Activated naive CD8-positive, alpha-beta T cell treated with anti-CD3 and anti-CD28 coated beads, Interleukin-2, amount 50 U/mL, for 24 hours (primary cell): ENCODE data around the gene ST6GALNAC2.

ENCODE experiments used
- ATAC-seq: fragments of 150-1000 bp; cut with Tn5 transposase; one replicate; pipeline ENCODE4 v1.10.0; 2021
- DNase-seq: peaks from one replicate; pipeline ENCODE4 v3.0.0; 2021
- H3K27ac Mint-ChIP-seq: one replicate; pipeline ENCODE4 v1.8.0; 2021; ENCODE audit warnings: mild to moderate bottlenecking, mixed read lengths
- H3K27me3 Mint-ChIP-seq: one replicate; pipeline ENCODE4 v1.8.0; 2021; ENCODE audit warnings: mixed read lengths
- H3K36me3 Mint-ChIP-seq: one replicate; pipeline ENCODE4 v1.8.0; 2021; ENCODE audit warnings: low read depth, mixed read lengths
- H3K4me1 Mint-ChIP-seq: one replicate; pipeline ENCODE4 v1.8.0; 2021; ENCODE audit warnings: mixed read lengths
- H3K4me3 Mint-ChIP-seq: one replicate; pipeline ENCODE4 v1.8.0; 2021; ENCODE audit warnings: mild to moderate bottlenecking, moderate library complexity, mixed read lengths
- H3K9me3 Mint-ChIP-seq: one replicate; pipeline ENCODE4 v1.8.0; 2021; ENCODE audit warnings: mixed read lengths

The ST6GALNAC2 gene

GRCh38 chr17:76547642-76548202, 37.9 kb downstream of the ST6GALNAC2 start:
- Mint-ChIP-seq H3K4me3 (no peak overlapping the region), H3K9me3 (no peaks in the 10 kb centered on the region), H3K27me3 (peaks cover 5% of the 10 kb centered on the region), H3K27ac (no peak overlapping the region), H3K4me1 (peaks cover 9% of the 10 kb centered on the region), H3K36me3 (no peaks in the 10 kb centered on the region)
- no peak for DNase-seq
- ATAC-seq: no peak

GRCh38 chr17:76547183-76547641, 38.4 kb downstream of the ST6GALNAC2 start:
- Mint-ChIP-seq H3K4me1 (peaks cover 9% of the 10 kb centered on the region), H3K27ac (no peak overlapping the region), H3K36me3 (no peaks in the 10 kb centered on the region), H3K9me3 (no peaks in the 10 kb centered on the region), H3K27me3 (peaks cover 9% of the 10 kb centered on the region), H3K4me3 (no peak overlapping the region)
- DNase-seq: peak; percentile 64
- ATAC-seq: peak; percentile 86

GRCh38 chr17:76546556-76547182, 39.0 kb downstream of the ST6GALNAC2 start:
- H3K4me3 Mint-ChIP-seq: no peak overlapping the region
- no peaks in the 10 kb centered on the region for H3K9me3 Mint-ChIP-seq
- no peaks in the 10 kb centered on the region for H3K36me3 Mint-ChIP-seq
- H3K27ac Mint-ChIP-seq: no peak overlapping the region
- peaks cover 9% of the 10 kb centered on the region for H3K27me3 Mint-ChIP-seq
- no peak for ATAC-seq
- H3K4me1 Mint-ChIP-seq: peaks cover 9% of the 10 kb centered on the region
- DNase-seq: no peak

- ATAC-seq (no peak), DNase-seq (no peak)
- H3K9me3 Mint-ChIP-seq: no peaks in the 10 kb centered on the region
- H3K4me1 Mint-ChIP-seq: peaks cover 9% of the 10 kb centered on the region
- H3K27me3 Mint-ChIP-seq: peaks cover 10% of the 10 kb centered on the region
- no peak overlapping the region for H3K4me3 Mint-ChIP-seq
- no peak overlapping the region for H3K27ac Mint-ChIP-seq
- no peaks in the 10 kb centered on the region for H3K36me3 Mint-ChIP-seq
Observed at GRCh38 chr17:76545918-76546555, 39.6 kb downstream of the ST6GALNAC2 start.

GRCh38 chr17:76544546-76545365, 40.9 kb downstream of the ST6GALNAC2 start:
- Mint-ChIP-seq H3K4me3 (no peak overlapping the region), H3K36me3 (no peaks in the 10 kb centered on the region), H3K9me3 (no peaks in the 10 kb centered on the region), H3K4me1 (peaks cover 5% of the 10 kb centered on the region), H3K27me3 (peaks cover 10% of the 10 kb centered on the region), H3K27ac (no peak overlapping the region)
- ATAC-seq (no peak), DNase-seq (no peak)

- Mint-ChIP-seq H3K4me1 (peaks cover 5% of the 10 kb centered on the region), H3K9me3 (no peaks in the 10 kb centered on the region), H3K27ac (no peak overlapping the region), H3K4me3 (no peak overlapping the region), H3K36me3 (no peaks in the 10 kb centered on the region), H3K27me3 (peaks cover 17% of the 10 kb centered on the region)
- no peak for DNase-seq
- no peak for ATAC-seq
Observed at GRCh38 chr17:76543826-76544545, 41.7 kb downstream of the ST6GALNAC2 start.

GRCh38 chr17:76543482-76543825, 42.2 kb downstream of the ST6GALNAC2 start:
- Mint-ChIP-seq H3K36me3 (no peaks in the 10 kb centered on the region), H3K27me3 (peaks cover 23% of the 10 kb centered on the region), H3K27ac (no peak overlapping the region), H3K9me3 (no peaks in the 10 kb centered on the region), H3K4me1 (peaks cover 5% of the 10 kb centered on the region), H3K4me3 (no peak overlapping the region)
- DNase-seq: no peak
- no peak for ATAC-seq

GRCh38 chr17:76542984-76543383, 42.7 kb downstream of the ST6GALNAC2 start:
- no peaks in the 10 kb centered on the region for H3K36me3 Mint-ChIP-seq
- no peaks in the 10 kb centered on the region for H3K9me3 Mint-ChIP-seq
- peaks cover 5% of the 10 kb centered on the region for H3K4me1 Mint-ChIP-seq
- no peak overlapping the region for H3K27ac Mint-ChIP-seq
- peaks cover 25% of the 10 kb centered on the region for H3K27me3 Mint-ChIP-seq
- H3K4me3 Mint-ChIP-seq: no peak overlapping the region
- no peak for ATAC-seq
- no peak for DNase-seq

- no peak for ATAC-seq
- Mint-ChIP-seq H3K27me3 (peaks cover 25% of the 10 kb centered on the region), H3K9me3 (no peaks in the 10 kb centered on the region), H3K36me3 (no peaks in the 10 kb centered on the region), H3K4me3 (no peak overlapping the region), H3K27ac (no peak overlapping the region), H3K4me1 (peaks cover 5% of the 10 kb centered on the region)
- no peak for DNase-seq
Observed at GRCh38 chr17:76542566-76542971, 43.1 kb downstream of the ST6GALNAC2 start.

GRCh38 chr17:76541739-76542454, 43.8 kb downstream of the ST6GALNAC2 start:
- Mint-ChIP-seq H3K9me3 (no peaks in the 10 kb centered on the region), H3K4me3 (no peak overlapping the region), H3K4me1 (peaks cover 4% of the 10 kb centered on the region), H3K27me3 (peaks cover 26% of the 10 kb centered on the region), H3K36me3 (no peaks in the 10 kb centered on the region), H3K27ac (no peak overlapping the region)
- ATAC-seq (no peak), DNase-seq (no peak)

- DNase-seq: no peak
Observed at GRCh38 chr17:76540381-76541300, 45.0 kb downstream of the ST6GALNAC2 start.

GRCh38 chr17:76539631-76540271, 45.9 kb downstream of the ST6GALNAC2 start, which contains the start of gene PRCD:
PRCD (plus strand) TSS chr17:76540044; CDS start chr17:76540142, 98 bp downstream.
- no peaks in the 10 kb centered on the region for H3K9me3 Mint-ChIP-seq
- no peaks in the 10 kb centered on the region for H3K36me3 Mint-ChIP-seq
- H3K27me3 Mint-ChIP-seq: peaks cover 30% of the 10 kb centered on the region
- DNase-seq (no peak), ATAC-seq (no peak)
- H3K4me3 Mint-ChIP-seq: peak within 1 kb of the TSS; percentile 30
- no peak within 1 kb of the TSS for H3K27ac Mint-ChIP-seq
- H3K4me1 Mint-ChIP-seq: no peaks in the 10 kb centered on the region

More at GRCh38 chr17:76540381-76541300, 45.0 kb downstream of the ST6GALNAC2 start:
- peak; percentile 53 for ATAC-seq
- Mint-ChIP-seq H3K36me3 (no peaks in the 10 kb centered on the region), H3K9me3 (no peaks in the 10 kb centered on the region), H3K4me1 (no peaks in the 10 kb centered on the region), H3K27ac (no peak overlapping the region), H3K27me3 (peaks cover 30% of the 10 kb centered on the region), H3K4me3 (no peak overlapping the region)
